Choroid plexus epithelial cell (primary cell): ENCODE results near the gene KCNG2.

ENCODE experiments used
- DNase-seq: peaks from one replicate; pipeline ENCODE4 v3.0.0-alpha.2; 2010; ENCODE audit warnings: low read depth
- H3K4me3 ChIP-seq: 2 replicates; pipeline ENCODE4 v1.5.1; 2011; ENCODE audit warnings: low read depth, mild to moderate bottlenecking, control low read depth, low read length, moderate library complexity
- TF ChIP-seq, protein P1 (sequence below): conservative IDR thresholded peaks from 2 replicates; pipeline ENCODE4 v1.5.1; 2011; ENCODE audit warnings: low read depth, mild to moderate bottlenecking, control low read depth, inconsistent platforms, low read length, moderate library complexity

Gene KCNG2

DNA sequence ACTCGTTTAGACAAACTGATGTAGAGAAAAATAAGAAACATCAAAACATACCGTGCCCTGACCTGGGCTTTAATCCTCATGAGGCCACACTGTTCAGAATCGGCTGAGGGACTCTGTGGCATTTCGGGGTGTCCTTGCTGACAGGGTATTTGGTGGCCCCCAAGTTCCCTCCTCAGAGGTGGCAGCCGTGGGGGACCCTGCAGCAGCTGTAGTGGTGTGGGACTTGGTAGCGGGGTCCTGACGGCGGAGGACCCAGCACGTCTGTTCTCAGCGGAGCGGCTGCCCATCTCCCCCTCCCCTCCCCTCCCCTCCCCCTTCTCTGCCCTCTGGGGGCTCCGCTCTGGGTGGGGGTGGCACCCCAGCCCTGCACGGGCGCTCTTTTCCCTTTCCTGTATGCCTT lies 18.4 kb downstream of the KCNG2 start:
- no peak overlapping the region for H3K4me3 ChIP-seq
- TF ChIP-seq, protein P1, sequence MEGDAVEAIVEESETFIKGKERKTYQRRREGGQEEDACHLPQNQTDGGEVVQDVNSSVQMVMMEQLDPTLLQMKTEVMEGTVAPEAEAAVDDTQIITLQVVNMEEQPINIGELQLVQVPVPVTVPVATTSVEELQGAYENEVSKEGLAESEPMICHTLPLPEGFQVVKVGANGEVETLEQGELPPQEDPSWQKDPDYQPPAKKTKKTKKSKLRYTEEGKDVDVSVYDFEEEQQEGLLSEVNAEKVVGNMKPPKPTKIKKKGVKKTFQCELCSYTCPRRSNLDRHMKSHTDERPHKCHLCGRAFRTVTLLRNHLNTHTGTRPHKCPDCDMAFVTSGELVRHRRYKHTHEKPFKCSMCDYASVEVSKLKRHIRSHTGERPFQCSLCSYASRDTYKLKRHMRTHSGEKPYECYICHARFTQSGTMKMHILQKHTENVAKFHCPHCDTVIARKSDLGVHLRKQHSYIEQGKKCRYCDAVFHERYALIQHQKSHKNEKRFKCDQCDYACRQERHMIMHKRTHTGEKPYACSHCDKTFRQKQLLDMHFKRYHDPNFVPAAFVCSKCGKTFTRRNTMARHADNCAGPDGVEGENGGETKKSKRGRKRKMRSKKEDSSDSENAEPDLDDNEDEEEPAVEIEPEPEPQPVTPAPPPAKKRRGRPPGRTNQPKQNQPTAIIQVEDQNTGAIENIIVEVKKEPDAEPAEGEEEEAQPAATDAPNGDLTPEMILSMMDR, result no peak
- no peak for DNase-seq

DNA sequence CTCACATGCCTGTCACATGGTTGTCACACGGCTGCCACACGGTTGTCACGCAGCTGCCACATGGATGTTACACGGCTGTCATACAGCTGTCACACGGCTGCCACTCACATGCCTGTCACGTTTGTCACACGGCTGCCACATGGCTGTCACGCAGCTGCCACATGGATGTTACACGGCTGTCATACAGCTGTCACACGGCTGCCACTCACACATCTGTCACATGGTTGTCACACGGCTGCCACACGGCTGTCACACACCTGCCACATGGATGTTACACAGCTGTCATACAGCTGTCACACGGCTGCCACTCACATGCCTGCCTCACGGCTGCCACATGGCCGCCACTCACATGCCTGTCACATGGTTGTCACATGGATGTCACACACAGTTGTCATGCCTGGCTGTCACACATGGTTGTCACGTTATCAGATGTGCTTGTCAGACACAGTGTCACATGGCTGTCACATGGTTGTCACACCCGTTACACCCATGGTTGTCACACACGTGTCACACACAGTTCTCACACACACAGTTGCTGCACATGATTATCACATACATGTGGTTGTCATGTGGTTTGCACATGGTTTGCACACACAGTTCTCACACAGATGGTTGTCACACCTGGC lies 19.4 kb downstream of the KCNG2 start:
- TF ChIP-seq, protein P1, result no peak
- no peak for DNase-seq
- no peak overlapping the region for H3K4me3 ChIP-seq

DNA sequence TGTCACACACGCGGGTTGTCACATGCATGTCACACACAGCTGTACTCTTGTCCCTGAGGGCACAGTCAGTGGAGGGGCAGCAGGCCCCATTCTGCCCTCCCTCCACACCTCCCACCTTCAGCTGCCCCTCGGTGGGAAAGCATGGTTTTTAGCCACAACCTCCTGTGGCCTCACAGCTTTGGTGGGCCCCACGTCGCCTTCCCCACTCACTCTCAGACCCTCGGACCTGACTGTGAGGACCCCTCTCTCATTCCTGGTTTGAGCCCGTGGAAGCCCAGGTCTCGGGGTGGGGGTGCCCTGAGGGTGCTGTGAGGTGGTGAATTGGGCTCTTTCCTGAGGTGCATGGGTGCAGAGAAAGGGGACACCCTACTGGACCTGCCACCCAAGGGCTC lies 19.9 kb downstream of the KCNG2 start:
- H3K4me3 ChIP-seq, result no peak overlapping the region
- TF ChIP-seq, protein P1, result no peak
- no peak for DNase-seq

DNA sequence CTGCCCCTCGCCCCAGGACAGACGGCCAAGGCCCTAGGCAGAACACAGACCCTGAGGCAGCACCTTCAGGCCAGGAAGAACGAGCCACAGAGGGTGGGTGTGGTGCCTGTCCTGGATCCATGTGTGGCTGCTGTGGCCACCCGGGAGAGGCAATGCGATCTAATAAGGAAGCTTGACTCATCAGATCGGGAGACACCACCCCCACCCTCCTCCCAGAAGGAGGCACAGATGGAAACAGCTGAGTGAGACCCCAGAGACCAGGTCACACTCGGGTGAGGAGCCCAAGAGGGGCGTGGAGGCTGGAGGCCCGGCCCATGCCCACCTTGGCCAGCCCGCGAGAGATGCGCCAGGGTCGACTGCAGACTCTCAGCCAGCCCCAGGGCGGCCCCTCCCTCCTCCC lies 20.3 kb downstream of the KCNG2 start:
- H3K4me3 ChIP-seq, result no peak overlapping the region
- TF ChIP-seq, protein P1, result no peak
- DNase-seq, result peak; percentile 17

DNA sequence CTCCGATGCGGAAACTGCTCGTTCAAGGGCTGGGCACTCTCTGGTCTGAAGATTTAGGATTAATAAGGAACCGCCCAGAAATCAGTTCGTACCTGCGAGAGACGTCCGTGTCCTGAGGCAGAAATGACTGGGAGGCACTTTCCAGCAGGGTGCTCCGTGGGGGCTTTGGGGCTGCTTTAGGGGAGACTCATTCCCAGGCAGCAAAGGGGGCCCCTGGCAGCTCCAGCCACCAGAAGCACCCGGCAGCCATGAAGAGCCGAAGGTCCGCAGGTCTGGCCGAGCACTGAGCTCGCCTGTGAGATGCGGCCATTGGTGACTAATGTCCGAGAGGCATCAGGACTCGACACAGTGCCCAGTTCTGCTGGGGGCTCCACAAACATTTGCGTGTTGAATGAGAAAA lies 20.9 kb downstream of the KCNG2 start:
- H3K4me3 ChIP-seq, result no peak overlapping the region
- no peak for DNase-seq
- TF ChIP-seq, protein P1, result no peak

DNA sequence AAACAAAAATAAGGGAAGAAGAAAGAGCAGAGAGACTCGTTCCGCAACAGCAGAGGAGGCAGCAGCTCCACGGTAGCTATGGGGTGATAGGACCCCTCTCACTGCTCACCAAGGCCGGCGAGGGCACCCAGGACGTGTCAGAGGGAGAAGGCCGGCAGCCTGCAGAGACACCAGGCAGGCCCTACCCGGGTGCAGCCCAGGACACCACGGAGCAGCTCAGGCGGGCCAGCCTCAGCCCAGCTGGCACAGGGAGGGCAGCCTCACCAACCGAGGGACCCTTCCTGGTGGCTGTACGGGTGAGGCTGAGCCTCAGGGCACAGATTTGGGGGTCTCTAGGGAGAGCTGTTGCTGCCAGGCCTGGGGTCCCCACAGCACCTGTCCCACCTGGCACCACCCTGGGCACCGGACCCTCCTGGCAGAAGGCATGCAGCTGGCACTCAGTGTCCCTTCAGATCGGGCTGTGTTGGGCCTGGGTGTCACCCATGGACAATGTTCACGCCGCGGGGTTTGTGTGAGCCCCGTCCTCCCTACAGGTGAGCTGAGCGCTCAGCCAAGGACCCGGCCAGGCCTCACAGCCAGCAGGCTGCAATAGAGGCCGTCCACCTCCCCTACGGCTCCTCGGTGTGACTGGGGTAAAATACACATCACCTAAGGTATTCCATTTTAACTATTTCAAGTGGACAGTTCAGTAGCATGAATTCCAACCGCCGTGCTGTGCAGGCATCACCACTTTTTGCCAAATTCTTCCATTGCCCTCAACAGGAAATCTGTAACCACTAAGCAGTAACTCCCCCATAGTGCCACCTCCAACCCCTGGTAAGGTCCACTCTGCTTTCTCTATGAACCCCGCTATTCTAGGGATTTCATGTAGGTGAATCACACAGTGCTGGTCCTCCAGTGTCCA lies 21.6 kb downstream of the KCNG2 start:
- no peak overlapping the region for H3K4me3 ChIP-seq

More for the DNA sequence above, 21.6 kb downstream of the KCNG2 start:
- DNase-seq, result no peak
- TF ChIP-seq, protein P1, result no peak
